ENCODE measurements around the gene CAMKK1.

CAMKK1 gene

DNA sequence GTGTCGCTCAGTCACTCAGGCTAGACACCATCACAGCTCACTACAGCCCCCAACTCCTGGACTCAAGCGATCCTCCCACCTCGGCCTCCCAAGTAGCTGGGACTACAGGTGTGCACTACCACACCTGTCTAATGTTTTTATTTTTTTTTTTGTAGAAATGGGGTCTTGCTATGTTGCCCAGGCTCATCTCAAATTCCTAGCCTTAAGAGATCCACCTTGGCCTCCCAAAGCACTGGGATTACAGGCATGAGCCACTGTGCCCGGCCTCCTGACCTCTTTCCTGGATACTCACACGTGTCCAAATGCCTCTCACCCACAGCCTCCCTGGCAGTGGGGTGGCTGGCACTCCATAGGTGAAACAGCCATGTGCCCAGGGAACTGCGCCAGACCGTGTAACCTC is 17.5 kb downstream of the CAMKK1 start:
- WGBS, 2 experiments (ENCODE audit: insufficient coverage in 2 of 2), result 98 to 100% methylated on average over 4 to 5 of the region's 7 CpGs
- H3K36me3 ChIP-seq (ENCODE audit: control insufficient read depth, insufficient read depth, low read length), result peaks cover 30% of the 10 kb centered on the region
- no peaks in the 10 kb centered on the region for H3K9me3 ChIP-seq (ENCODE audit: control insufficient read depth, low read length)

DNA sequence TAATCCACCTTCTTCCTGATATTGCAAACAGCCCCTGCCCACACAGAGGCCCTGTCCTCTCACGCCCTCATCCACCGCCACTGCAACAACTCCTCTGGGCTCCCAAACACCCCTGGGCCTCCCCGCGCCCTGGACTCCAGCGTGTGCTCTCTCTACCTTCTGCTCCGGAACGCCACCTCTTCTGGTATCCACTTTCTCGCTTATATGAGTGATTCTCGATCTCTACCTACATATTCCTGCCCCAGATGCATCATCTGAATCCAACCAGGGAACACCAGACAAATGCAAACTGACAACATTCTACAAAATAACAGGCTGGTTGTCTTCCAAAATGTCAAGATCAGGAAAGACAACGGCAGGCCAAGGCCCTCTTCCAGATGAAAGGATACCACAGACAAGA is 19.0 kb downstream of the CAMKK1 start:
- no peaks in the 10 kb centered on the region for H3K9me3 ChIP-seq (ENCODE audit: control insufficient read depth, low read length)
- no peak overlapping the region for H3K27ac ChIP-seq (ENCODE audit: low read depth, low read length, severe bottlenecking)
- H3K4me1 ChIP-seq (ENCODE audit: control insufficient read depth, insufficient read depth, low read length, poor library complexity, severe bottlenecking), result no peaks in the 10 kb centered on the region
- no peak overlapping the region for H3K4me3 ChIP-seq (ENCODE audit: extremely low read depth, insufficient read depth, low read length, poor library complexity, severe bottlenecking)
- H3K36me3 ChIP-seq (ENCODE audit: control insufficient read depth, insufficient read depth, low read length), result peaks cover 30% of the 10 kb centered on the region
- 91 to 99% methylated on average over 8 to 9 of the region's 10 CpGs for WGBS, 2 experiments (ENCODE audit: insufficient coverage in 2 of 2)

More for the DNA sequence above, 17.5 kb downstream of the CAMKK1 start:
- H3K4me3 ChIP-seq (ENCODE audit: extremely low read depth, insufficient read depth, low read length, poor library complexity, severe bottlenecking), result no peak overlapping the region
- H3K4me1 ChIP-seq (ENCODE audit: control insufficient read depth, insufficient read depth, low read length, poor library complexity, severe bottlenecking), result no peaks in the 10 kb centered on the region
- no peak overlapping the region for H3K27ac ChIP-seq (ENCODE audit: low read depth, low read length, severe bottlenecking)

- 81 to 83% methylated on average over 9 to 10 of the region's 11 CpGs for WGBS, 2 experiments (ENCODE audit: insufficient coverage in 2 of 2)
- H3K27ac ChIP-seq (ENCODE audit: low read depth, low read length, severe bottlenecking), result no peak overlapping the region
- no peaks in the 10 kb centered on the region for H3K4me1 ChIP-seq (ENCODE audit: control insufficient read depth, insufficient read depth, low read length, poor library complexity, severe bottlenecking)
- no peaks in the 10 kb centered on the region for H3K9me3 ChIP-seq (ENCODE audit: control insufficient read depth, low read length)
- peaks cover 27% of the 10 kb centered on the region for H3K36me3 ChIP-seq (ENCODE audit: control insufficient read depth, insufficient read depth, low read length)
- no peak overlapping the region for H3K4me3 ChIP-seq (ENCODE audit: extremely low read depth, insufficient read depth, low read length, poor library complexity, severe bottlenecking)
Observed at GRCh38 chr17:3870871-3871306, 22.0 kb downstream of the CAMKK1 start.

DNA sequence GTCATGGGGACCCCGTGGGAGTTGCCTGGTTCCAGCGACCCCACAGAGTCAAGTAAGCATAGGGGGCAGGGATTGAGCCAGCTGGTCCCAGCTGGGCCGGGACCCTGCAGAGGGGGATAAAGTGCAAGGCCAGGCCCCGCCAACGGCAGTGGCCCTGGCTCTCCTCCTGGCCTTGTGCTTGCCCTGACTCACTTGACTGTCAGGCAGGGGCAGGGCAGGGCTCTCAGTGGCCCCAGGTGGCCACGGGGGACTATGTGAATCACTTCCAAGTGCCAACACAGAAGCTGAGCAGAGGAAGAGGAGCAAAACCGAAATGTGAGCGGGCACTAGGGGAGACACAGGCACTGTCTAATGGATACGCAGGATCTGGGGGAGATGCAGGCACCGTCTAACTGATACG is 25.2 kb downstream of the CAMKK1 start:
- 82 to 89% methylated on average over 11 of the region's 11 CpGs for WGBS, 2 experiments (ENCODE audit: insufficient coverage in 2 of 2)
- Histone ChIP-seq H3K4me1 (ENCODE audit: control insufficient read depth, insufficient read depth, low read length, poor library complexity, severe bottlenecking) (no peaks in the 10 kb centered on the region), H3K9me3 (ENCODE audit: control insufficient read depth, low read length) (no peaks in the 10 kb centered on the region), H3K36me3 (ENCODE audit: control insufficient read depth, insufficient read depth, low read length) (peaks cover 8% of the 10 kb centered on the region), H3K4me3 (ENCODE audit: extremely low read depth, insufficient read depth, low read length, poor library complexity, severe bottlenecking) (no peak overlapping the region), H3K27ac (ENCODE audit: low read depth, low read length, severe bottlenecking) (no peak overlapping the region)

GRCh38 chr17:3867106-3867505 is 25.7 kb downstream of the CAMKK1 start:
- Histone ChIP-seq H3K9me3 (ENCODE audit: control insufficient read depth, low read length) (no peaks in the 10 kb centered on the region), H3K27ac (ENCODE audit: low read depth, low read length, severe bottlenecking) (no peak overlapping the region), H3K36me3 (ENCODE audit: control insufficient read depth, insufficient read depth, low read length) (peaks cover 3% of the 10 kb centered on the region), H3K4me3 (ENCODE audit: extremely low read depth, insufficient read depth, low read length, poor library complexity, severe bottlenecking) (no peak overlapping the region), H3K4me1 (ENCODE audit: control insufficient read depth, insufficient read depth, low read length, poor library complexity, severe bottlenecking) (no peaks in the 10 kb centered on the region)
- 93 to 94% methylated on average over 17 of the region's 17 CpGs for WGBS, 2 experiments (ENCODE audit: insufficient coverage in 2 of 2)

- no peaks in the 10 kb centered on the region for H3K4me1 ChIP-seq (ENCODE audit: control insufficient read depth, insufficient read depth, low read length, poor library complexity, severe bottlenecking)
- peaks cover under 1% of the 10 kb centered on the region for H3K36me3 ChIP-seq (ENCODE audit: control insufficient read depth, insufficient read depth, low read length)
- H3K9me3 ChIP-seq (ENCODE audit: control insufficient read depth, low read length), result no peaks in the 10 kb centered on the region
- 91 to 98% methylated on average over 21 of the region's 21 CpGs for WGBS, 2 experiments (ENCODE audit: insufficient coverage in 2 of 2)
- H3K27ac ChIP-seq (ENCODE audit: low read depth, low read length, severe bottlenecking), result no peak overlapping the region
- no peak overlapping the region for H3K4me3 ChIP-seq (ENCODE audit: extremely low read depth, insufficient read depth, low read length, poor library complexity, severe bottlenecking)
Observed at GRCh38 chr17:3866276-3866675, 26.6 kb downstream of the CAMKK1 start.

GRCh38 chr17:3865176-3865575 is 27.7 kb downstream of the CAMKK1 start:
- H3K36me3 ChIP-seq (ENCODE audit: control insufficient read depth, insufficient read depth, low read length), result peaks cover 2% of the 10 kb centered on the region
- H3K27ac ChIP-seq (ENCODE audit: low read depth, low read length, severe bottlenecking), result no peak overlapping the region
- no peak overlapping the region for H3K4me3 ChIP-seq (ENCODE audit: extremely low read depth, insufficient read depth, low read length, poor library complexity, severe bottlenecking)
- no peaks in the 10 kb centered on the region for H3K4me1 ChIP-seq (ENCODE audit: control insufficient read depth, insufficient read depth, low read length, poor library complexity, severe bottlenecking)
- 90% methylated on average over 8 of the region's 8 CpGs; no CpG with 5 or more reads in 1 of the 2 experiments for WGBS, 2 experiments (ENCODE audit: insufficient coverage in 2 of 2)
- H3K9me3 ChIP-seq (ENCODE audit: control insufficient read depth, low read length), result no peaks in the 10 kb centered on the region

DNA sequence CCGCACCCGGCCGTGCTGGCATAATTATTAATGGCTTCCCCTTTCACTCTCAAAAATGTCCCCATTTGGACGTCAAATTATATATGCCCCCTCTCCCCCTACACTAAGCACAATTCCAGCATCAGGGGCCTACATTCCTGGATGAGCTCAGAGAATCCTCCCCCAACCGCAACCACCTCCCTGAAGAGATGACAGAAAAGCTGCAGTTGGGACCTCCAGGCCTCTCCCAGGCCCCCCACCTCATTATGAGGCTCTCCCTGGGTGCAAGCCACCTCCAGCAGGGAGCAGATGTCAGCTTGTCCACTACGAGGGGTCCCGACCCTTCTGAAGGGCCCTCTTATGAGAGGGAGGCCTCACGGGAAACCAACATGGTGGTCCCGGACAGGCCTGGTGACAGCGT is 28.3 kb downstream of the CAMKK1 start:
- no peak overlapping the region for H3K4me3 ChIP-seq (ENCODE audit: extremely low read depth, insufficient read depth, low read length, poor library complexity, severe bottlenecking)
- H3K4me1 ChIP-seq (ENCODE audit: control insufficient read depth, insufficient read depth, low read length, poor library complexity, severe bottlenecking), result no peaks in the 10 kb centered on the region
- no peaks in the 10 kb centered on the region for H3K9me3 ChIP-seq (ENCODE audit: control insufficient read depth, low read length)
- no peak overlapping the region for H3K27ac ChIP-seq (ENCODE audit: low read depth, low read length, severe bottlenecking)
- H3K36me3 ChIP-seq (ENCODE audit: control insufficient read depth, insufficient read depth, low read length), result peaks cover 2% of the 10 kb centered on the region
- WGBS, 2 experiments (ENCODE audit: insufficient coverage in 2 of 2), result 90 to 92% methylated on average over 10 of the region's 10 CpGs

DNA sequence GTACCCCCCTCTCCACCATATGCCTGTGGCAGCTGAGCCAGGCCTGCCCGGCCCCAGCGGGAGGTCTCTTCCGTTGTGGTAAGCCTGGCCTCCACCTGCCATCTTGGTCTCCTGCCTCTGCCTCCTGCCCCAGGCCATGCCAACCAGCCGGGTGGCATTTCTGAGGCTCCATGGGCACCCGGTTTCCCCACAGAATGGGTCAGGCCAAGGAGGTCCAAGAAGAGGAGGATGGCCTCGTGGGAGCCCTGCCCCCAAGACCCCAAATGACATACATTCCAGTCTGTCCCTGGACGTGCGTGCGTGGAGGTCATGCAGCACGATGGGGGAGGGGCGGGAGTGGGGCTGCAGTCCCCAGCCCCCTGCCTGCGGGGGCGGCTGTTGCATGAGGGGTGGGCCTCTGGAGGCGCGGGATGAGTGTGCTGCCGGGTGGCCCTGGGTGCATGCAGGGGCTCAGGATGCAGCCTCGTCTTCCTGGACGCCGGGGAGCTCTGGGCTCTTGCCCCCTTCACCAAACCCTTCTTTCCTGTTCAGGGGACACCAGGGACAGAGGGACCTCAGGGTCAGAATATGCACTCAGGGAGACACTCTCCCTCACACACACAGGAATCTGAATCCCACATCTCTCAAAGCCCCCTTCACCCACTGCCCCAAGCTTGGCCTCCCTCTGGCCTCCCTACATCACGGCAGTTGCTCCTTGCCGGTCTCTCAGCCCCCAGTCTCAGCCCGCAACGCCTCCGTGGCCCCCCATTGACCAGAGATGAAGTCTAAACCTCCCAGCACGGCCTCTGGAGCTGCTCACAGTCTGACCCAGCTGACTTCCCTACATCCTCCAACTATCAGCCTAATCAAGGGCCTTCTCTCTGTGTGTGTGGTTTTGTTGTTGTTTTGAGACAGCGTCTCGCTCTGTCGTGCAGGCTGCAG is 30.8 kb downstream of the CAMKK1 start:
- WGBS, 2 experiments (ENCODE audit: insufficient coverage in 2 of 2), result 88 to 95% methylated on average over 16 to 22 of the region's 28 CpGs
- Histone ChIP-seq H3K4me3 (ENCODE audit: extremely low read depth, insufficient read depth, low read length, poor library complexity, severe bottlenecking) (no peak overlapping the region), H3K4me1 (ENCODE audit: control insufficient read depth, insufficient read depth, low read length, poor library complexity, severe bottlenecking) (no peaks in the 10 kb centered on the region), H3K27ac (ENCODE audit: low read depth, low read length, severe bottlenecking) (no peak overlapping the region), H3K36me3 (ENCODE audit: control insufficient read depth, insufficient read depth, low read length) (peaks cover 2% of the 10 kb centered on the region), H3K9me3 (ENCODE audit: control insufficient read depth, low read length) (no peaks in the 10 kb centered on the region)

DNA sequence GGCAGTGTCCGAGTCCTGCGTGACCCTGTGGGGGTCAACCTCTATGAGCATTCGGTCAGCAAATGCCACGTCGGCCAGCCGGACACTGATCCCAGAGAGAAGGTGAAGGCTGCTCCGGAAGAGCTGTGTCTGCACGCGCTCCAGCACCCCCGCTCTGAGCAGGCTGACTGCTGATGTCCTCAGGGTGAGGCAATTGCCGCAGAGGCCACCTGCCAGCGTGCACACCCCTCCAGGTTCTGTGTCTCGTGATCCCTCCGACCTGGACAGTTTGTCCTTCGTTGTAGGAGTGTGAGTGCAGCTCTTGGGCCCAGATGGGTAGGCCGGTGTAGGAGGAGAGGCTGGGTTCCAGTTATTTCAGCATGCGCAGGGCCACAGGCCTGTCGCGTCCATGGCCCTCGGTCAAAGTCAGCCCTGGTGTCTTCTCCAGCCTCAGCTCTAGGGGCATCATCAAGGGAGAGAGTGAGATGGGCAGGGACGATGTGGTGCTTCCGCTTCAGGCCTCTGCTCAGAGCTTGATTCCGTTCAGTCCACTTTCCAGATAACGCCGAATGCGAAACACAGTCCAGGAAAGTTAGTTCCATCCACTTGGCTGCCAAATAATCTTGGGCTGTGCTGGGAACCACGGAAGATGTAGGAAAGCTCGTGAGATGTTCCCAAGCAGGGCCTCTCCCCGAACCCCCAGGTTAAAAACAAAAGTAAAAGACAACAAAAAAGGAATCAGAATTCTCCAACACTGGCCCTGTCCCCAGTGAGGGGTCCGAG is 31.7 kb downstream of the CAMKK1 start:
- Histone ChIP-seq H3K4me1 (ENCODE audit: control insufficient read depth, insufficient read depth, low read length, poor library complexity, severe bottlenecking) (no peaks in the 10 kb centered on the region), H3K36me3 (ENCODE audit: control insufficient read depth, insufficient read depth, low read length) (peaks cover 2% of the 10 kb centered on the region), H3K4me3 (ENCODE audit: extremely low read depth, insufficient read depth, low read length, poor library complexity, severe bottlenecking) (no peak overlapping the region), H3K27ac (ENCODE audit: low read depth, low read length, severe bottlenecking) (no peak overlapping the region), H3K9me3 (ENCODE audit: control insufficient read depth, low read length) (no peaks in the 10 kb centered on the region)
- 94% methylated on average over 27 to 30 of the region's 30 CpGs for WGBS, 2 experiments (ENCODE audit: insufficient coverage in 2 of 2)
